Measurements from ENCODE around the gene PSMC4.
A peak's percentile ranks its signal among the peaks of the same experiment; 100 is the strongest.
"Not testable (repeated sequence)": the region's sequence is repeated elsewhere in the genome, so short reads cannot be mapped to it uniquely, and the experiment has no call there.

The PSMC4 gene

GRCh38 chr19:39949026-39949747, 21.8 kb upstream of the PSMC4 start:
- DNase-seq, result no peak

GRCh38 chr19:39951065-39951650, 19.8 kb upstream of the PSMC4 start:
- DNase-seq, result no peak

GRCh38 chr19:39951686-39952085, 19.3 kb upstream of the PSMC4 start:
- peak; percentile 62 for DNase-seq

GRCh38 chr19:39953915-39954314, 17.1 kb upstream of the PSMC4 start:
- DNase-seq, result no peak

GRCh38 chr19:39957886-39958285, 13.1 kb upstream of the PSMC4 start:
- not testable (repeated sequence) for DNase-seq

GRCh38 chr19:39958942-39959341, 12.0 kb upstream of the PSMC4 start:
- not testable (repeated sequence) for DNase-seq

GRCh38 chr19:39959407-39959806, 11.6 kb upstream of the PSMC4 start:
- not testable (repeated sequence) for DNase-seq

- no peak for DNase-seq
Observed at GRCh38 chr19:39963898-39964297, 7.1 kb upstream of the PSMC4 start.

GRCh38 chr19:39966617-39967016, 4.3 kb upstream of the PSMC4 start:
- DNase-seq, result no peak

GRCh38 chr19:39967561-39967960, 3.4 kb upstream of the PSMC4 start:
- no peak for DNase-seq

GRCh38 chr19:39968789-39969188, 2.2 kb upstream of the PSMC4 start:
- no peak for DNase-seq

- DNase-seq, result no peak
Observed at GRCh38 chr19:39969266-39969665, 1.7 kb upstream of the PSMC4 start.

GRCh38 chr19:39969681-39970424, 1.1 kb upstream of the PSMC4 start:
- DNase-seq, result peak; percentile 50

GRCh38 chr19:39970425-39970674, 615 bp upstream of the PSMC4 start:
- no peak for DNase-seq

GRCh38 chr19:39971380-39972035, 543 bp downstream of the PSMC4 start:
- DNase-seq, result no peak

GRCh38 chr19:39974377-39975155, 3.6 kb downstream of the PSMC4 start:
- DNase-seq, result no peak

- DNase-seq, result no peak
Observed at GRCh38 chr19:39982883-39983282, 11.9 kb downstream of the PSMC4 start.

- no peak for DNase-seq
Observed at GRCh38 chr19:39983695-39984300, 12.8 kb downstream of the PSMC4 start.

- no peak for DNase-seq
Observed at GRCh38 chr19:39986643-39987042, 15.7 kb downstream of the PSMC4 start.

- DNase-seq, result no peak
Observed at GRCh38 chr19:39987167-39987566, 16.2 kb downstream of the PSMC4 start.

GRCh38 chr19:39987596-39987995, 16.6 kb downstream of the PSMC4 start:
- no peak for DNase-seq

GRCh38 chr19:39993605-39994004, 22.6 kb downstream of the PSMC4 start:
- DNase-seq, result no peak

GRCh38 chr19:39994361-39994760, 23.4 kb downstream of the PSMC4 start:
- no peak for DNase-seq

Data from islet precursor cell (in vitro differentiated cells).